Stomach (tissue), 4 donors: ENCODE data around the gene RALGAPB.
"Not testable (repeated sequence)": the region's sequence is repeated elsewhere in the genome, so short reads cannot be mapped to it uniquely, and the experiment has no call there.

Experiments
- CTCF ChIP-seq, 7 experiments: fragments of 450-650 bp in 4 of 7; fragments of 200-600 bp in 3 of 7; sonication (generic) in 3 of 7; IDR thresholded peaks; one replicate each; pipeline ENCODE4 v1.5.1; 2016 to 2019; ENCODE audit warnings: antibody characterized with exemption in 7 of 7, control low read depth in 2 of 7, mild to moderate bottlenecking in 1 of 7
- POLR2A ChIP-seq, 4 donors: fragments of 450-650 bp; IDR thresholded peaks; one replicate each; pipeline ENCODE4 v1.6.1; 2016; ENCODE audit warnings: antibody characterized with exemption in 4 of 4, control low read depth in 2 of 4, mild to moderate bottlenecking in 1 of 4, moderate library complexity in 1 of 4
- POLR2AphosphoS5 ChIP-seq, 3 donors: sonication (generic); formaldehyde crosslinking; IDR thresholded peaks; one replicate each; pipeline ENCODE4 v1.6.1; 2016; ENCODE audit warnings: antibody characterized with exemption in 3 of 3

DNA sequence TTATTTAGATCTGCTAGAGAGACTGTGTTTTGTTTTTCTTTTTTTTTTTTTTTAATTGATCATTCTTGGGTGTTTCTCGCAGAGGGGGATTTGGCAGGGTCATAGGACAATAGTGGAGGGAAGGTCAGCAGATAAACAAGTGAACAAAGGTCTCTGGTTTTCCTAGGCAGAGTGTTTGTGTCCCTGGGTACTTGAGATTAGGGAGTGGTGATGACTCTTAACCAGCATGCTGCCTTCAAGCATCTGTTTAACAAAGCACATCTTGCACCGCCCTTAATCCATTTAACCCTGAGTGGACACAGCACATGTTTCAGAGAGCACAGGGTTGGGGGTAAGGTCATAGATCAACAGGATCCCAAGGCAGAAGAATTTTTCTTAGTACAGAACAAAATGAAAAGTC is 12.0 kb upstream of the RALGAPB start:
- TF ChIP-seq CTCF, POLR2AphosphoS5, POLR2A (IDR thresholded peaks at IDR 0.05): not testable (repeated sequence)
